Colonic mucosa (tissue), 4 donors: Measurements from ENCODE around the gene CCDC184. TPM values are rescaled to one million over a fixed set of nuclear protein-coding genes. Genes with fewer than 3 reads are reported as not detected.

ENCODE experiments used
- DNase-seq: peaks from one replicate; pipeline ENCODE4 v3.0.0-alpha.2; 2020
- H3K27ac ChIP-seq: fragments of 200-600 bp; one replicate; pipeline ENCODE4 v1.8.0; 2021
- H3K27me3 ChIP-seq: fragments of 200-600 bp; one replicate; pipeline ENCODE4 v1.8.0; 2021
- H3K36me3 ChIP-seq: fragments of 200-600 bp; one replicate; pipeline ENCODE4 v1.8.0; 2021
- H3K4me1 ChIP-seq: fragments of 200-600 bp; one replicate; pipeline ENCODE4 v1.8.0; 2021; ENCODE audit warnings: mild to moderate bottlenecking
- H3K4me3 ChIP-seq: fragments of 200-600 bp; one replicate; pipeline ENCODE4 v1.8.0; 2021
- H3K9ac ChIP-seq, 2 donors: one replicate each; pipeline ENCODE4 v1.7.0; 2013; ENCODE audit warnings: control low read depth in 2 of 2, low read depth in 2 of 2, low read length in 2 of 2
- H3K9me3 ChIP-seq: fragments of 200-600 bp; one replicate; pipeline ENCODE4 v1.8.0; 2021
- CTCF ChIP-seq: fragments of 200-600 bp; IDR thresholded peaks from one replicate; pipeline ENCODE4 v1.8.0; 2022; ENCODE audit warnings: antibody characterized with exemption, mild to moderate bottlenecking
- intact Hi-C: fragments of 100-400 bp; cut with DNase I; formaldehyde crosslinking; loops from one replicate; pipeline ENCODE4 v1.14.1; 2022
- total RNA-seq, 2 donors: library from RNA; stranded (reverse); fragmentation: NEBNext Ultra II Directional in 1 of 2; extraction: Animal tissue kit (Norgen Biotek cat#: 25700) in 1 of 2; gene quantifications; one replicate each; pipeline ENCODE4 v1.2.1, GENCODE V29; 2021
- donor health status: healthy.
- donor health status: DM: no; HTN: no; CAD: no.
- donor health status: DM: no; HTN: no; CAD: no.

CCDC184 gene
- total RNA-seq, 2 donors from 2014 or later = 0.35 to 0.53 TPM

GRCh38 chr12:48193623-48194022 lies 10.2 kb downstream of the CCDC184 start:
- intact Hi-C loops = no loop called here
- TF ChIP-seq CTCF = no peak
- Histone ChIP-seq H3K27ac (no peak overlapping the region), H3K9me3 (no peaks in the 10 kb centered on the region), H3K4me1 (no peaks in the 10 kb centered on the region), H3K9ac (no peak overlapping the region), H3K36me3 (no peaks in the 10 kb centered on the region), H3K4me3 (no peak overlapping the region), H3K27me3 (no peaks in the 10 kb centered on the region)
- DNase-seq = no peak

GRCh38 chr12:48194799-48195201 lies 11.4 kb downstream of the CCDC184 start:
- no peak for TF ChIP-seq CTCF
- no peak overlapping the region for H3K4me3 ChIP-seq
- no peak for DNase-seq
- no peaks in the 10 kb centered on the region for H3K27me3 ChIP-seq
- intact Hi-C loops = no loop called here
- no peaks in the 10 kb centered on the region for H3K36me3 ChIP-seq
- H3K4me1 ChIP-seq = no peaks in the 10 kb centered on the region
- H3K27ac ChIP-seq = no peak overlapping the region
- no peak overlapping the region for H3K9ac ChIP-seq
- H3K9me3 ChIP-seq = no peaks in the 10 kb centered on the region

DNA sequence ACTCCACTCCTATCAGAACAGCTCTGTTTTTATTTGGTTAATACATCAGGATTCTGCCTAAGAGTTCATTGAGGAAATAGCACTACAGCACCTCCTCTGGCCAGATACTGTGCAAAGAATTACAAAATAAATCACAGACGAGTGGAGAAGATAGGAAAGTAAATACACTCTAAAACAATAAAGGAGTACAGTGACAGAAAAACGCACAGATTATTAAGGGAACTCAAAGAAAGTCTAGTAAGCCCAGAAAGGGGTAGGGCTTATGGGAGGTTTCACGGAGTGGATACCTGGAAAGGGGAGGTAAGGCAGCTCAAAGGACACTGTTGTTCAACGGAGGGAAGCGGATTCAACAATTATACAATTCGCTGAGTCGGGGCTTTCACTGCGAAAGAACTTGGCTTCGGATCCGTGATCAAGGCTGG lies 14.1 kb downstream of the CCDC184 start:
- no peak for TF ChIP-seq CTCF
- Histone ChIP-seq H3K4me3 (peak overlapping the region; percentile 51), H3K9me3 (no peaks in the 10 kb centered on the region), H3K27me3 (no peaks in the 10 kb centered on the region), H3K9ac (peak overlapping the region; percentile 57 to 91), H3K36me3 (no peaks in the 10 kb centered on the region), H3K4me1 (no peaks in the 10 kb centered on the region), H3K27ac (peak overlapping the region; percentile 87)
- intact Hi-C loops = no loop called here
- DNase-seq = peak; percentile 52

GRCh38 chr12:48197971-48198671 lies 14.7 kb downstream of the CCDC184 start:
- Histone ChIP-seq H3K4me3 (peak overlapping the region; percentile 51), H3K9ac (peak overlapping the region; percentile 91 to 92), H3K4me1 (no peaks in the 10 kb centered on the region), H3K27ac (peak overlapping the region; percentile 87), H3K27me3 (no peaks in the 10 kb centered on the region), H3K9me3 (no peaks in the 10 kb centered on the region), H3K36me3 (no peaks in the 10 kb centered on the region)
- DNase-seq = peak; percentile 97
- intact Hi-C loops = no loop called here
- TF ChIP-seq CTCF = no peak

GRCh38 chr12:48198672-48198971 lies 15.2 kb downstream of the CCDC184 start:
- H3K9me3 ChIP-seq = no peaks in the 10 kb centered on the region
- H3K27ac ChIP-seq = peak overlapping the region; percentile 87
- intact Hi-C loops = no loop called here
- peak overlapping the region; percentile 91 to 92 for H3K9ac ChIP-seq
- peak; percentile 52 for DNase-seq
- TF ChIP-seq CTCF = no peak
- H3K4me3 ChIP-seq = peak overlapping the region; percentile 51
- no peaks in the 10 kb centered on the region for H3K27me3 ChIP-seq
- no peaks in the 10 kb centered on the region for H3K4me1 ChIP-seq
- no peaks in the 10 kb centered on the region for H3K36me3 ChIP-seq
